ENCODE measurements around the gene SHROOM1.
"Not testable (repeated sequence)": the region's sequence is repeated elsewhere in the genome, so short reads cannot be mapped to it uniquely, and the experiment has no call there.

Gene SHROOM1

GRCh38 chr5:132865668-132866341 is 35.4 kb upstream of the SHROOM1 start:
- peak overlapping the region; percentile 97 for H3K4me3 Mint-ChIP-seq
- H3K9me3 Mint-ChIP-seq, result no peaks in the 10 kb centered on the region
- no peaks in the 10 kb centered on the region for H3K27me3 Mint-ChIP-seq
- peak overlapping the region; percentile 98 for H3K27ac Mint-ChIP-seq
- H3K36me3 Mint-ChIP-seq, result peaks cover 14% of the 10 kb centered on the region
- peaks cover 32% of the 10 kb centered on the region for H3K4me1 Mint-ChIP-seq

DNA sequence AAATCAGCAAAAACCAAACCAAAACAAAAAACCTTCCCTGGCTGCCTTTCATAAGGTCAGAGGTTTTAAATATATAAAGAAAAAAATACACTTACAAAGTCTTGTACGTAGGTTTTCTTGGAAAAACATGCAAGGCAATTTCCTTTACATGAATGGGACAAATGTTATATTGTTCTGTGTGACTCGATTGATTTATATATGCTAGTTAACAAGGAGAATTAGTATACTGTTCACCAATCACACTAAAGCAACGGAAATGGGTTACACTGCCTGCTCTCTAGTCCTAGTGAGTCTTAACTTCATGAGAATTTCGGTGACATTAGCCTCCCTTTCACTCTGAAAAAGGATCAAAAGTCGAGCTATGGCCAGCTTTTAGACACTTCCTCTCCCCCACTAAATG is 30.3 kb upstream of the SHROOM1 start:
- no peak overlapping the region for H3K4me3 Mint-ChIP-seq
- no peaks in the 10 kb centered on the region for H3K36me3 Mint-ChIP-seq
- no peak overlapping the region for H3K27ac Mint-ChIP-seq
- no peaks in the 10 kb centered on the region for H3K9me3 Mint-ChIP-seq
- peaks cover 6% of the 10 kb centered on the region for H3K4me1 Mint-ChIP-seq
- no peaks in the 10 kb centered on the region for H3K27me3 Mint-ChIP-seq

- Mint-ChIP-seq H3K27me3 (no peaks in the 10 kb centered on the region), H3K9me3 (no peaks in the 10 kb centered on the region), H3K27ac (no peak overlapping the region), H3K4me1 (no peaks in the 10 kb centered on the region), H3K36me3 (no peaks in the 10 kb centered on the region), H3K4me3 (no peak overlapping the region)
Measured at GRCh38 chr5:132859889-132860437, 29.5 kb upstream of the SHROOM1 start.

DNA sequence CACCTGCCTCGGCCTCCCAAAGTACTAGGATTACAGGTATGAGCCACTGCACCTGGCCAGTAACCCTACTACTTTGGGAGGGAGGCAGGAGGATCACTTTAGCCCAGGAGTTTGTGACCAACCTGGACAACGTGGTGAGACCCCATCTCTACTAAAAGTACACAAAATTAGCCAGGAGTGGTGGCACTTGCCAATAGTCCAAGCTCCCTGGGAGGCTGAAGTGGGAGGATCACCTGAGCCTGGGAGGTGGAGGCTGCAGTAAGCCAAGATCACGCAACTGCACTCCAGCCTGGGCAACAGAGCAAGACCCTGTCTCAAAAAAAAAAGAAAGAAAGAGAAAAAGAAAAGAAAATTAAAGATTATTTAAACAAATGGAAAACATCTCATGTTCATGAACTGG is 25.6 kb upstream of the SHROOM1 start:
- Mint-ChIP-seq H3K4me3 (no peak overlapping the region), H3K27ac (no peak overlapping the region), H3K27me3 (no peaks in the 10 kb centered on the region), H3K9me3 (no peaks in the 10 kb centered on the region), H3K4me1 (no peaks in the 10 kb centered on the region), H3K36me3 (no peaks in the 10 kb centered on the region)

DNA sequence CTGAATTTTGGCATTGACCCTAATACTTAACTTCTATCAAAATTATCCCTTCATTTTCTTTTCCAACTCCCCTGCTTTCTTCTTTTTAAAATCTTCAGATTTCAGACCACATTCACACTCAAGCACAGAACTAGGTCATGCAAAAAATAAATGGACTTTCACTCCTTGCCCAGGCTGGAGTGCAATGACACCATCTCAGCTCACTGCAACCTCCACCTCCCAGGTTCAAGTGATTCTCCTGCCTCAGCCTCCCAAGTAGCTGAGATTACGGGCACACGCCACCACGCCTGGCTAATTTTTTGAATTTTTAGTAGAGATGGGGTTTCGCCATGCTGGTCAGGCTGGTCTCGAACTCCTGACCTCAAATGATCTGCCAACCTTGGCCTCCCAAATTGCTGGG is 24.5 kb upstream of the SHROOM1 start:
- not testable (repeated sequence) for H3K36me3 Mint-ChIP-seq, H3K4me1 Mint-ChIP-seq, H3K9me3 Mint-ChIP-seq, H3K4me3 Mint-ChIP-seq, H3K27ac Mint-ChIP-seq, H3K27me3 Mint-ChIP-seq

GRCh38 chr5:132854301-132854700 is 23.9 kb upstream of the SHROOM1 start:
- Mint-ChIP-seq H3K4me3 (no peak overlapping the region), H3K9me3 (no peaks in the 10 kb centered on the region), H3K36me3 (no peaks in the 10 kb centered on the region), H3K4me1 (no peaks in the 10 kb centered on the region), H3K27me3 (no peaks in the 10 kb centered on the region), H3K27ac (no peak overlapping the region)

DNA sequence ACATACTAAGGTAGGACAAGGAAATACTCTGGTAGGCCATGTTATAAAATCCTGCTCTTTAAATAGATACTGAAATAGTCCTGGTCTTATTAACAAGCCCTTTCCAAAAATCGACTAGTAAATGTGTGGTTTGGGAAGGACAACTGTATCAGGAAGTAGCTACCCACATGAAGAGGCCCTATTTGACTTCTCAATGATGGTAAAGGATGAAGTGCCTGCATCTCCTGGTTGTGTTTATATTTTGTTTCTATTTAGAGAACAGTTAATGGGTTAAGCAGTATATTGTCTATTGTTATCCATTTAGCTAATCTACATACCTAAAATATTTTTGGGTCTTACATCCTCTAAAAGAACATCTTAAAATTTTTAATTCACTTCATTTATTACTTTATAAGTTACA is 23.3 kb upstream of the SHROOM1 start:
- H3K27me3 Mint-ChIP-seq, result no peaks in the 10 kb centered on the region
- no peak overlapping the region for H3K27ac Mint-ChIP-seq
- no peaks in the 10 kb centered on the region for H3K9me3 Mint-ChIP-seq
- H3K4me3 Mint-ChIP-seq, result no peak overlapping the region
- H3K36me3 Mint-ChIP-seq, result no peaks in the 10 kb centered on the region
- no peaks in the 10 kb centered on the region for H3K4me1 Mint-ChIP-seq

- Mint-ChIP-seq H3K27me3 (no peaks in the 10 kb centered on the region), H3K4me3 (no peak overlapping the region), H3K36me3 (no peaks in the 10 kb centered on the region), H3K4me1 (no peaks in the 10 kb centered on the region), H3K9me3 (no peaks in the 10 kb centered on the region), H3K27ac (no peak overlapping the region)
Measured at GRCh38 chr5:132853323-132853722, 22.9 kb upstream of the SHROOM1 start.

GRCh38 chr5:132850066-132850465 is 19.6 kb upstream of the SHROOM1 start:
- H3K4me3 Mint-ChIP-seq, result no peak overlapping the region
- no peaks in the 10 kb centered on the region for H3K27me3 Mint-ChIP-seq
- no peaks in the 10 kb centered on the region for H3K9me3 Mint-ChIP-seq
- no peaks in the 10 kb centered on the region for H3K36me3 Mint-ChIP-seq
- H3K27ac Mint-ChIP-seq, result no peak overlapping the region
- no peaks in the 10 kb centered on the region for H3K4me1 Mint-ChIP-seq

- no peak overlapping the region for H3K4me3 Mint-ChIP-seq
- no peaks in the 10 kb centered on the region for H3K27me3 Mint-ChIP-seq
- no peak overlapping the region for H3K27ac Mint-ChIP-seq
- H3K4me1 Mint-ChIP-seq, result no peaks in the 10 kb centered on the region
- no peaks in the 10 kb centered on the region for H3K36me3 Mint-ChIP-seq
- no peaks in the 10 kb centered on the region for H3K9me3 Mint-ChIP-seq
Measured at GRCh38 chr5:132849347-132849746, 18.9 kb upstream of the SHROOM1 start.

DNA sequence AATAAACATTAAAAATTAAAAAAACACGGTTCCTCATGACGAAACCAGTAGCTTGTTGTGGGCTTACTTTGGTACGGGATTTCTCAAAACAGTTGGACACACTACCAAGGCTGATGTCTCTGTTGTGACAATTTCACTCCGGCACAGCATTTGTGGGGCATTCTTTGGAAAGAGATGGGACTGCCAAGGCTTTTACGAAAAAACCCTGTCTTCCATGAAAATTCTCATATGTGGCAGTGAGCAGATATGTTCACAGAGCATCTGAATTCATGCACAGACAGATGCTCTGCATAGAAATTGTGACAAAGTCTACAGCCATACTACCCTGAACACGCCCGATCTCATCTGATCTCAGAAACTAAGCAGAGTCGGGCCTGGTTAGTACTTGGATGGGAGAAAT is 17.8 kb upstream of the SHROOM1 start:
- Mint-ChIP-seq H3K27ac (no peak overlapping the region), H3K9me3 (no peaks in the 10 kb centered on the region), H3K27me3 (no peaks in the 10 kb centered on the region), H3K36me3 (no peaks in the 10 kb centered on the region), H3K4me1 (no peaks in the 10 kb centered on the region), H3K4me3 (no peak overlapping the region)

DNA sequence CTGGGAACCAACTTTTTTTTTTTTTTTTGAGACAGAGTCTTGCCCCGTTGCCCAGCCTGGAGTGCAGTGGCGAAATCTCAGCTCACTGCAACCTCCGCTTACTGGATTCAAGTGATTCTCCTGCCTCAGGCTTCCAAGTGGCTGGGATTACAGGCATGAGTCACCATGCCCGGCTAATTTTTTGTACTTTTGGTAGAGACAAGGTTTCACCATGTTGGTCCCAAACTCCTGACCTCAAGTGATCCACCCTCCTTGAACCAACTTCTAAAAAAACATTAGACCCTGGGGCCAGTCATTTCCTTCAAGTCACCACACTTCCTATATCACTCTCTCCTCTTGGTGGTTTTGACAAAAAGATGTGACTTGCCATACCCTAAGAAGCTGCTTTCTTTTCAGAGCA is 10.9 kb upstream of the SHROOM1 start:
- no peak overlapping the region for H3K4me3 Mint-ChIP-seq
- no peaks in the 10 kb centered on the region for H3K9me3 Mint-ChIP-seq
- H3K4me1 Mint-ChIP-seq, result no peaks in the 10 kb centered on the region

DNA sequence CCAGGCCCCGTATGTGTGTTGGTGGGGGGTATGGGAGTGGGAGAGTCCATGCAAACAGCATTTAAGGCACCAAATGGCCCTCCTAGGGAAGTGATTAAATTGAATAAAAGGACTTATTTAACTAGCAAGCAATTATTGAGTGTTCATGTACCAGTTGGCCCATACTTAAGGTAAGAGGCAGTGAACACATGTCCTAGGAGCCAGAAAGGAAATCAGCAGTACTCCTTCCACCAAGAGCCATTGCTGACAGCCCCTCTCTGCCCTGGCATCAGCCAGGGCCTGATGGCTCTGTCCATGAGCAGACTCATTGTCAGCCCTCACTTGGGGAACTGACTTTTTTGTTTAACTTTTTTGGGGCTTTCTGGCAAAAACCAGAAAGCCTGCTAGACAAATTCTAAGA is 10.4 kb upstream of the SHROOM1 start:
- H3K27ac Mint-ChIP-seq, result no peak overlapping the region
- H3K9me3 Mint-ChIP-seq, result no peaks in the 10 kb centered on the region
- H3K4me3 Mint-ChIP-seq, result no peak overlapping the region
- H3K4me1 Mint-ChIP-seq, result no peaks in the 10 kb centered on the region
- no peaks in the 10 kb centered on the region for H3K27me3 Mint-ChIP-seq
- H3K36me3 Mint-ChIP-seq, result no peaks in the 10 kb centered on the region

More for the DNA sequence above, 10.9 kb upstream of the SHROOM1 start:
- H3K36me3 Mint-ChIP-seq, result no peaks in the 10 kb centered on the region
- no peaks in the 10 kb centered on the region for H3K27me3 Mint-ChIP-seq
- no peak overlapping the region for H3K27ac Mint-ChIP-seq

DNA sequence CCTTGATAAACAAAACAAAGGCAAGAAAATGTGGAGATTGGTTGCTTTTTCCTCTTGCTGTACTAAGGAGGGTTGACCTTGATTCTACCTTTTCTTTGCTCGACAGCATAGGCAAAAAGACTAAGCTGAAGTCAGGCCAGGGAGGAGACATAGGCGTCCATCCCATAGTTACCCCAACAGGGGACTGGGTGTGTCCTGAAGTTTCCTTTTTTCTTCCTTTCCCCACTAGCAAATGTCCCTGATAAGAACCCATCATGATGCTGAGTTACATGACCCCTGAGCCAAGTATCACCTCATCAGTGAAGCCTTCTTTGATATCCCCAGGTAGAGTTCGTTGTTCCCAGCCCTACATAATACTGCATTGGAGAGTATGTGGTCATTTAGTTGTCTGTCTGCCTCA is 9.9 kb upstream of the SHROOM1 start:
- Mint-ChIP-seq H3K27me3 (no peaks in the 10 kb centered on the region), H3K27ac (no peak overlapping the region), H3K4me1 (no peaks in the 10 kb centered on the region), H3K9me3 (no peaks in the 10 kb centered on the region), H3K4me3 (no peak overlapping the region), H3K36me3 (no peaks in the 10 kb centered on the region)

DNA sequence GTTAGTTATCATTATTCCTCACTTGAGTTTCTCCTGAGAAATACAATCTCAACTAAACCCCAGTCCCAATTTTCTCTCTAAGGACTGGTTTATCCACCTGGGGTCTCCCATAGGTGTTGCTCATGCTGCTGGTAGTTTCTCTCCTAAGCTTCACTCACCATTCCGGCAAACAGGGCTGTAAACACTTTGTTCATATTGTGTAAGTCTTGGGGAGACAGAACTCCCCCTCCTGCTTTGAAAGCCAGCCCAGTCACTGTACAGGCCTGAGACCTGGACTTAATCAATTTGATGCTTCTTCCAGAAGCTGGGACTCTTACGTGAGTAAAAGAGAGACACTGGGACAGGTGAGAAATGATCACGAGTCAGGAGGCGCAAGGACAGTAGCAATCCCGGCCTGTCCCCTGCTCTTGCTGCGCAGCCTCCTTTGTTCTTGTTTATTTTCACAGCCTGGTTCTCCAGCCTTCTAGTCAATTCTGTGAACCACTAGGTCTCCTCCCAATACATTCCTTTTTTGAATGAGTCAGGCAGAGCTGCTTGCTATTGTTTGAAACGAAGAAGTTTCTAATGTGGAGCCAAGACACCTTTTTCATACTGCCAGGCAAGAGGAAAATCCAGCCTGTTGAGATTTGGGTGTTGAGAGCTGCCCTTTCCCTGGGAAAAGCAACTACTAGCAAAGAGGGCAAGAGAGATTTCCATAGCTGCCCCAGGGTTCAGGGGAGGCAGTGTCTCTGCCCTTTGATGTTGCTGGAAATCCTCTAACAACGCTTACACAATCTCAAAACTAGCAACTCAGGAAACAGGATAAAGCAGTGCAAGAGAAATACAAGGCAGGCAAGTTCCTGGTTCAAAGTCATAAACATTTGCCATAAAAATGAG is 9.2 kb upstream of the SHROOM1 start:
- Mint-ChIP-seq H3K27ac (no peak overlapping the region), H3K4me3 (no peak overlapping the region), H3K27me3 (no peaks in the 10 kb centered on the region)

GRCh38 chr5:132838516-132839282 is 8.3 kb upstream of the SHROOM1 start:
- H3K27ac Mint-ChIP-seq, result no peak overlapping the region
- H3K27me3 Mint-ChIP-seq, result peaks cover 4% of the 10 kb centered on the region

More for the DNA sequence above, 9.2 kb upstream of the SHROOM1 start:
- Mint-ChIP-seq H3K4me1 (no peaks in the 10 kb centered on the region), H3K36me3 (no peaks in the 10 kb centered on the region), H3K9me3 (no peaks in the 10 kb centered on the region)

More at GRCh38 chr5:132838516-132839282, 8.3 kb upstream of the SHROOM1 start:
- Mint-ChIP-seq H3K9me3 (no peaks in the 10 kb centered on the region), H3K36me3 (no peaks in the 10 kb centered on the region), H3K4me1 (no peaks in the 10 kb centered on the region), H3K4me3 (no peak overlapping the region)
